Measurements from ENCODE around the gene LRRK1.

LRRK1 gene

DNA sequence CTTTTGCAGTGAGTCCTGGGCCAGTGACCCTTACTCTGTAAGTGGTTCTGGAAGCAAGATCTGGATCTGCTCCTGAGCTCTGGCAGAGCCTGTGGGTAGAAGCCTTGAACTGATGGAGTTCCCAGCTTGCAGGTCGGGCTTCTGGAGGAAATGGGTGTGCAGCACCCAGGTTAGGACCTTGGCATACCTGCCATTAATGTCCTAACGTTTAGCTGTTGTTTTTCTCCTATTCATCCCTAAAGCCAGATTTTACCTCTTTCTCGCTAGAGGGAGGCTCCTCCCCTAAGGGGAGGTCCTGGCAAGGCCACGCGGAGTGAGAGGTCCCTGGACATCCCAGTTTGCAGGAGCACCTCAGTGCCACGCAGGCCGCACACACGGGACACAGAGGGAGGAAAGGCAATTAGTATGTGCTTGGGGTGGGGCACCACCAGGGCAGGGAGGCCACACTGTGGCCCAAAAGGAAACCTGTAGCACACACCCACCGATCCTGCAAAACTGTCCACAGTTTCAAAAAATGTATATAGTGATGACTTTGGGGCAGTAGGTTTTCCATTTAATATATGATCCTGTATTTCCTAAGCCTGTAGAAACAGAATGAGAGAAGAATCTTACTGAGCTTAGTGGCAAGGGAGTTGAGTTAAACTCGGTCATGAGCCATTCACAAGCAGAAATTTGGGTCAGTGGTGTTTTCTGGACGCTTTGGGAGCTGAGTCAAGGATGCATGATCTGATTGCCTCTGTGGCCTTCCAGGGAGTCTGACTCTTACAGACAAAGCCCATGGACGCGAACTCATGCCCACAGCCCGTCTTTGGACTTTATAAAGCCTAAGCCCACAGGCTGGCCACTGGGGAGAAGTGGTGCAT lies 148.7 kb downstream of the LRRK1 start:
- TF ChIP-seq CTCF (IDR thresholded peaks at IDR 0.05; ENCODE audit: low read depth, low read length, missing control alignments), result no peak
- H3K4me3 ChIP-seq (ENCODE audit: low read depth, low read length), result no peak overlapping the region
- no peak for DNase-seq (ENCODE audit: low read depth)

DNA sequence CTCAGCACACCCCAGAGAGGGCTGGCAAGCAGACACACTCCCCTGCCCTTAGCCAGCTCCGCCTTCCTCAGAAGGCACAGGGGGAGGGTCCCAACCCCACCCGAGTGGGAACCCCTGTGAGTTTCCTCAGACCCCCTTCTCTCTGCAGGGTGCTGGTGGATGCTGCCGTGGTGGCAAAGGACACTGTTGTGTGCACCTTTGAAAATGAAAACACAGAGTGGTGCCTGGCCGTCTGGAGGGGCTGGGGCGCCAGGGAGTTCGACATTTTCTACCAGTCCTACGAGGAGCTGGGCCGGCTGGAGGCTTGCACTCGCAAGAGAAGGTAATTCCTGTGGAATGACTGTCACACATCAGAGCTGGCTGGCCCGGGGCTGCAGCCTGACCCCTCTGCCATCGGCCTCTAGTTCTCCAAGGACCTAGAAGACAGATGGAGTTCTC lies 149.4 kb downstream of the LRRK1 start:
- DNase-seq (ENCODE audit: low read depth), result no peak
- TF ChIP-seq CTCF (IDR thresholded peaks at IDR 0.05; ENCODE audit: low read depth, low read length, missing control alignments), result no peak
- H3K4me3 ChIP-seq (ENCODE audit: low read depth, low read length), result no peak overlapping the region

GRCh38 chr15:101068961-101069653 lies 149.9 kb downstream of the LRRK1 start:
- H3K4me3 ChIP-seq (ENCODE audit: low read depth, low read length), result no peak overlapping the region
- no peak for DNase-seq (ENCODE audit: low read depth)
- TF ChIP-seq CTCF (IDR thresholded peaks at IDR 0.05; ENCODE audit: low read depth, low read length, missing control alignments), result no peak

DNA sequence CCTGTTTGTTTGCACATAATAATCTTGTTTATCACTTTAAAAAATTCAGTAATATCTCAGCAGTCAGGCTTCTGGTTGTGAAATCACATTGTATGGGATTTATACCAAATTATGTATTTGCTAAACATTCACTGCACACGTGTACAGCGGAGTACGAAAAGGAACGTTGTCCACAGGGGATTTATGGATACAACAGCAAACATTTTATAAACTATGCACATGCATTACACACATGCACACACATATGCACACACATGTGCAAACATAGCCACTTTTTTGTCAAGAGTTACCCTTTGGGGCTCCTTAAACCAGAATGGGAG lies 150.5 kb downstream of the LRRK1 start:
- no peak for DNase-seq (ENCODE audit: low read depth)
- no peak for TF ChIP-seq CTCF (IDR thresholded peaks at IDR 0.05; ENCODE audit: low read depth, low read length, missing control alignments)
- H3K4me3 ChIP-seq (ENCODE audit: low read depth, low read length), result no peak overlapping the region

DNA sequence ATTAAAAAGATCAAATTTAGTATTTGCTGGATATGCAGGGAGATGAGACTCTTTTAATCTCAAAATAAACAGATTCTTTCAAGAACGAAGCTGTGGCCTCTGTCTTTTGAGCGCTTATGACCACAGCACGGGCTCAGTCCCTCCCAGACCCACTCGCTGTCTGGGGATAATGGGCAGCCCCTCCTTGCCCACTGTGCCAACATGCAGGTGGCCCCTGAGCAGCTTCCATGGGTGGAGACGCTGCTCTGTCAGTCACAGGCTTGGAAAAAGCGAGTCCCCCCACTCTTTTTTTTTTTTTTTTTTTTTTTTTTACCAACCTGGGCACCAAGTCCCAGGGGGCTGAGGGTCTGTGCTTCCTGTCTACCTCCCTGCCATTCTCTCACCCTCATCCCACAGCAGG lies 150.9 kb downstream of the LRRK1 start:
- DNase-seq (ENCODE audit: low read depth), result no peak
- no peak overlapping the region for H3K4me3 ChIP-seq (ENCODE audit: low read depth, low read length)
- TF ChIP-seq CTCF (IDR thresholded peaks at IDR 0.05; ENCODE audit: low read depth, low read length, missing control alignments), result no peak

- DNase-seq (ENCODE audit: low read depth), result no peak
- no peak for TF ChIP-seq CTCF (IDR thresholded peaks at IDR 0.05; ENCODE audit: low read depth, low read length, missing control alignments)
- no peak overlapping the region for H3K4me3 ChIP-seq (ENCODE audit: low read depth, low read length)
These were observed 151.5 kb downstream of the LRRK1 start for GRCh38 chr15:101070502-101071273.

Data from GM12864 (cell line).